ENCODE data around the gene SHLD2.
"Not testable (repeated sequence)": the region's sequence is repeated elsewhere in the genome, so short reads cannot be mapped to it uniquely, and the experiment has no call there.

Gene SHLD2

DNA sequence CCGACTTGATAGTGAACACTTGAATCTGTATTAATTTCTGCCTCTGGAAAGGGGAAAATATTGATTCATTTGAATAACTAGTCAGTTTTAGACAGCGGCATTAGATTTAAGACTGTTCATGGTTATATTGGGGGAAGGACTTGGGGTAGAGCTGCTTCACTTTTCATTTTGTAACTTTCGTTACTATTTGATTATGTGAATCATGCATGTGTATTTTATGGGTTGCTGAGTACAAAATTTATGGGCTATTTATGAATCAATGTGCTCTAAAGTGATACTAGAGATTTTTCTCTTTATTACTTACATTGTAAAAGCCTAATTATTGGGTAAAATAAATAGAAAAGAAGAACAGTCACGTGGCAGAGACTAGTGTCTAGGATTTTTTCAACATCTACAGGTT is 5.3 kb upstream of the SHLD2 start:
- no peak for DNase-seq

DNA sequence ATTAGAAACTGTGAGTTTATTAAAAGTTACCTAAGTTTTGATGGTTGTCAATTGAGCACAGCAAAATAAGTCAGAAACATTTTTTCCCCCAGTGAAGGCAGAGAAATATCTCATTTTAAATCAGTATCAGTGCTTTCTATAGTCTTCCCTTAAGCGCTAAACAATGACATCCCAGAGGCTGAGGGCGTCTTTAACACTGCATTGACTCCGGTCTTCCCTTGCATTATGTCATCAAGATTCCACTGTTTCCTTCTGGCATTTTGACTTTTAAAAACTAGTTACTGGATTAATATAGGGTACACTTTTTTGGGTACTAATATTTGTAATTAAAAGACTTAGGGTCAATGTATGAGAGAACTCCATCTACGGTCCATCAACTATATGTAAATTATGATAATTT is 4.2 kb upstream of the SHLD2 start:
- no peak for DNase-seq

DNA sequence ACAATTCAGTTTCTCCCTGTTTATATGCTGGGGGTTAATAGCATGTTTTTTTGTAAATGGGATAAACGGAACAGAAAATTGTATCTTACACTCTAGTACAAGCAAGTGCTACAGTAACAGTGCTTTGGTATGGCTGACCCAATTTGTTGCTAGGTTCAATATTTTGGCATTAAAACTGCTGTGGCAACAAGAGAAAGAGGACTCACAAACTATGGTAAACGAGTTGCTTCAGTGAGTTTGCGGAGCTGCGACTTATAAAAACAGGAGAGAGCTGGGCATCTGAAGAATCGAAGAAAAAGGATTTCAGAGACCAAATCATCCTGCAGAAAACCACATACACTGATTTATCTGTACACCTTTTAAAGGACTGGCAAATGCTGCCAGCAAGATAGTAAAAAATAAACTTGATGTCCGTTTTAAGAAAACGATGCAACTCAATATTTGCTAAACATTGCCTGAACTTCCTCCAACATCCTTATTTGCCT is 2.6 kb upstream of the SHLD2 start:
- DNase-seq: no peak

DNA sequence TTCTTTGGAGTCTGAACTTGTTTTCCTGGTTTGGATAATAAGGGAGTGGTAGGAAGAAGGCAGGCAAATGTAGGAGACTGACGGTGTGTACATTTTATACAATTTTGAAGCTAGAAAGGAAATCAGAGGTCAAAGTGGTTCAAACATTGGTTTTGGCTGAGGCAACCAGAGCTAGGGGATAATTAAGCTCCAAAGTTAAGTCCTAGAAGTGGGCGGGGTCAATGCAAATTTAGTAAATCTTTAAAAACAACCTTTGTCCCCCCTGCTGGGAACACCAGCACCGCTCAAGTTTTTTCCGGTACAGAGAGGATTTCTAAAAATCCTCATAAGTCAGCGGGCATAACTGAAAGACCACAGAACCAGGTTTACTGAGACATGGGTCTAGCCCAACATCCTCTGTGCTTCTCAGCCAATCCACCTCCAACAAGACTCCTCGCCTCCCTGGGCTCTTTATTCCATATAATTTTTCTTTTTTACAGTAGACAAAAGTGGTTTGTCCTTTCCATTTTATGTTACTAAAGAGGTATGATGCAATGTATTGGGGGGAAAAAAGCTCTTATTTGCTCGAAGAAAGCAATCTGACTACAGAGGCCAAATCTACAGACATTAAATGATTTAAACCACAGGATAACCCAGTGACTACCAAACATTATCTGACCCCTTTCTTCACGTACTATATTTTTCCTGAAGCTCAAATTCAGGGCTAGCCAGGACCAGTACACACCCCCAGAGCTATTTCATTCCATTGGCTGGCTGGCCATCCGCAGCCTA is 2.0 kb upstream of the SHLD2 start:
- DNase-seq: no peak

DNA sequence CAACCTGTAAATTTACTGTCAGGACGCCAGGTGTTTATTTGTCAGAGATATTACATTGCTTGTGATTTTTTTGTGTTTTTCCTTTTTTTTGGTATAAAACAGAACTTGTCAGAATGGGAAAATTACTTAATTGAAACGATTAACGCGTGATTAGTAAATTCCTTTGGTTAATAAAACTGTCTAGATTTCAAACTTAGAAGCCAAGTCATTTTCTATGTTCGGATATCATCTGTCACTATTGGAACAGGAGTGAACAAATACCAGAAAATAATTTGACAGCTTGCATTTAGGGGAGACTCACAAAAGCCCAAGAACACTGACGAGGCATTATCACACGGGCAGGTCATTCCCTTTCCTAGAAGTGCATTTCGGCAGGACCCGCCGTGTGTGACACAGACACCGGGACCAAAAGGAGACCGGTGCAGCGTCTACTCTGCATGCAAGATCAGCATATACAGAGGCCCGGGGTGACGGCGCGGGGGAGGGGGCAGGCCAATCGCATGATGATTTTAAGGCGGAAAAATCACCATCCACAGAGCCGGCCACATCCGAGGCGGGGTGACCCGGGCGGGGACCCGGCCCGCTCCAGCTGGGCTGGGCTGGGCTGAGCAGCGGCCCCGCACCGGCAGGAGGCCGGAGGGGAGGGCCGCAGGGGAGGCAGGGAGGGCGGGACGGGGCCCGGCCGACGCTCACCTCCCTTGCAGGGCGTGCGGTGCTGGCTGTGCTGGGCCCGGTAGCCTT is 1.2 kb upstream of the SHLD2 start:
- no peak for DNase-seq

DNA sequence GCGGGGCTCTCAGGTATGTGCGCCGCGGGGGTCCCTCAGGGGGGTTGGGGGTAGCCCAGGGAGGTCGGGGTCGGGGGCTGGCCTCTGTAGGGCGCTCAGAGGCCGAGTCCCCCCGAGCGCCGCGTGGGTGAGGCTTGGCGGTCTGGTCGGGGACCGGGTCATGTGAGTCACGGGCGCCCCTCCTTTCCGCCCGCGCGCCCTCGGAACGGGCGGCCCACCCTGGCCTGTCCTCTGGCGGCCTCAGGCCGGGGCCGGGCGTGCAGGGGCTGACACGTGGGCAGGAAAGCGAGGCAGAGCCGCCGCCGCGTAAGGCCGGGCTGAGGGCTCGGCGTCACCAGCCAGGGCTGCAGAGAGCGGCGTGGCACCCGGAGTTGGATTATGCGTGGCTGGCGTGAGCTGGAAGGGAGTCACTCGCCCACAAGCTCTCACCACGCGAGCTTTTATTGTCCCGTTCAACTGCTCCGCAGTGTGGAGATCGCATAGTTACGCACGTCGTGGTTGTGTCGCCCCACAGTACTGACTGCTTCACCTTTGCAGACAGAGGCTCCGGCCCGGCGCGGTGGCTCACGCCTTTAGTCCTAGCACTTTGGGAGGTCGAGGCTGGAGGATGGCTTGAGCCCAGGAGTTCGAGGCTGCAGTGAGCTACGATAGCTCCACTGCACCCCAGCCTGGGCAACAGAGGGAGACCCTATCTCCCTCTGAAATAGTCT is 385 bp downstream of the SHLD2 start:
- DNase-seq: no peak

DNA sequence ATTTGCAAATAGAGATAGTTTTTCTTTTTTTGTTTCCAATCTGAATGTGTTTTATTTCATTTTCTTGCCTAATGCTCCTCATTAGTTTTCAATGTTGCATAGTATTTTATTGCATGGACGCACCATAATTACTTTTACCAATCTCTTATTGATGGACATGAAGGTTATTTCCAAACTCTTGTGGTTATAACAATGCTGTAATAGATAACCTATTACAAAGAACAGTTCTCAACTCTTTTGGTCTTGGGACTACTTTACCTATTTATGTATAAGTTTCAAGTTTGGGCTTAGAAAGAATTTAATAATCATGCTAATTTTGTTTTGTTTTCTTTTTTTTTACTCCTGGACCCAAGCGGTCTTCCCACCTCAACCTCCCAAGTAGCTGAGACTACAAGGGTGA is 7.0 kb downstream of the SHLD2 start:
- no peak for DNase-seq

DNA sequence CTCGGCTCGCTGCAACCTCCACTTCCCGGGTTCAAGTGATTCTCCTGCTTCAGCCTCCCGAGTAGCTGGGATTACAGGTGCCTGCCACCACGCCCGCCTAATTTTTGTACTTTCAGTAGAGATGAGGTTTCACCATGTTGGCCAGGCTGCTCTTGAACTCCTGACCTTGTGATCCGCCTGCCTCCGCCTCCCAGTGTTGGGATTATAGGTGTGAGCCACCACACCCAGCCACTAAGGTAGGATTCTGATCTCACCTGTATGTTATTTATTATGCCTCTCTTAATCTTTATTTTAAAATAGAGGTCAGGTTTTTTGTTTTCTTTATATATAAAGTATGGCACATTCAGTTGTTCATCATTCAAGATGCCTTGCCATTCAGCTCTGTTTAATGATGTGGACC is 9.7 kb downstream of the SHLD2 start:
- DNase-seq: not testable (repeated sequence)

DNA sequence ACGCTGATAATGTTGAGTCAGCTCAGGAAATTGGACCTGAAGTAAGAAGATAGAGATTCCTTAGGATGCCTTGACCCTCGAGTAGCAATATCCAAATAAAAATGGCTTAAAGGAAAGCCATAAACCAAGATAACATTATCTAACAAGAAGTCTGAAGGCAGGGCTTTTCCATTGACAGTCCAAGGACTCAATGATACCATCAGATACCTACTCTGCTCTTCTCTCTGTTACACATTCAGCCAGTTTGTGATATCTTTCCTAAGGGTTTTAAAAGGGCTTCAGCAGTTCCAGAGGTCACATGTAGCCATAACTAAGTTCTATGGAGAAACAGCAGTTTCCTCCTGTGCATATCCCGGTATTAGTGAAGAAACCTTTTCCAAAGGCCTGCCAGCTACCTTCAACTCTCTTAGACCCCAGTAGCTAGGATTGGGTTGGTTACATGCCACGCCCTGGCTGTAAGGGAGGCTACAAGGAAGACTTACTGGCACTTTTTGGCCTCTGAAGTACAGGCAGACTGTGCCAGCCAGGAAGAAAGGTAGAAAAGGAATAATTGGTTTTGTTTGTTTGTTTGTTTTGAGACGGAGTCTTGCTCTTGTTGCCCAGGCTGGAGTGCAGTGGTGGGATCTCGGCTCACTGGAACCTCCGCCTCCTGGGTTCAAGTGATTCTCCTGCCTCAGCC is 10.6 kb downstream of the SHLD2 start:
- no peak for DNase-seq

DNA sequence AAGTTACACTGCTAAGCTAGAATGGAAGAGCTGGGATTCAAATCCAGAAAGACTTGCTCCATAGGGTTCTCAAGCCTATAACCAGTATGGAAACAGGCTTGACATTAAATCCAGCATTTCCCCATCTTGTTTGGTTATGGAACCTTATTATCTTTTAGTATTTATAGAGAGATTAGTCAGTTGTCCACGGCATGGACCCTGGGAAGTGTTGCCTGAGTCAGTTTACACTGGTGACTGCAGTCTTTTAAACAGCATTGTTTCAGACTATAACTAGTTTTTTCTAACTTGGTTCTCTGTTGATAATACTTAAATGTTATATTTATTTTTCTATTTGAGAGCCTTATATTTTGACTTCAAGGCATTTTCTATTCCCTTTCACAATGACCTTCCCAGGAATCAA is 23.1 kb downstream of the SHLD2 start:
- not testable (repeated sequence) for DNase-seq

DNA sequence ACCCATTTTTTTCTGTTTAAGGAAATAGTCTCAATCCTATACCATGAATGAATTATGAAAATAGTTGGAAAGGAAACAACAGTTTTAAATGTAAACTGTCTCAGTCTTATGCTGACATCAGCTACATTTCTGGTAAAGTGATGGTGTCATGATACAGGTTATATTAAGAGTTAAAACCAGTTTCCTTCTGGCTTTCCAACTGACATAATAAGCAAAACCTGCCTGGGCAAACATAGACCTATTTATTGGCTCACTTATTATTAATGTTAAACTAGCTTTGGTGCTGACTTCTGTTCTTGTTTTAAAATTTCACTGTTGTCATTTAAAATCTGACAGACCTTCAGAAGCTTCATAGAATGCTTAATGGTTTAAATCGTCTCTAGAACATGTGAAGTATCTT is 24.0 kb downstream of the SHLD2 start:
- DNase-seq: not testable (repeated sequence)

DNA sequence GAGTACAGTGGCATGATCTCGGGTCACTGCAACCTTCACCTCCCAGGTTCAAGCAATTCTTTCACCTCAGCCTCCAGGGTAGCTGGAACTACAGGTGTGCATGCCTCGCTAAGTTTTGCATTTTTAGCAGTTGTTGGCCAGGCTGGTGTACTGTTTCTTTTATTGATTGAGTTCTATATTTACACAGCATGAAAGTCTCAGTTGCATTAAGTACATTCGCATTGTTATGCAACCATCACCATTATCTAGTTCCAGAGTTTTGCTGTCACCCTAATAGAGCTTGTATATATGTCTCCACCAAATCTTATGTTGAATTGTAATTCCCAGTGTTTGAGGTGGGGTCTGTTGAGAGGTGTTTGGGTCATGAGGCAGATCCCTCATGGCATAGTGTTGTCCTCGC is 28.3 kb downstream of the SHLD2 start:
- not testable (repeated sequence) for DNase-seq

DNA sequence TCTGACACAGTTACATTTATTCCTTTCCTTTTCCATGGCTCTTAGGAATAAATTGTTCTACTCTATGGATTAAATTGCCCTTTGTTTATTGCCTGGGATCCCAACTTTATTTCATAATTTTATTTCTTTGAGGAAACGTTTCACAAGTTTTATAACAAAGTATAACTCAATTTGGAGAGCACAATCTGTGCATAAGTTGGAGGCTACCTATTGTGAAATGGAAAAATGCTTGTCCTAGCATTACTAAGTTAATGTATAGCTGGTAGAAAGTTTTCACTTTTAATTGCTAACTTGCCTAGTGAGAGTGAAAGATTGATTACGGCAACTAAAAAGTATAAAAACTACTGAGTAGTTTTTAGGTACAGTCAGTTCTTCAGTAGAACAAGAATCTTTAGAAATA is 32.0 kb downstream of the SHLD2 start:
- not testable (repeated sequence) for DNase-seq

DNA sequence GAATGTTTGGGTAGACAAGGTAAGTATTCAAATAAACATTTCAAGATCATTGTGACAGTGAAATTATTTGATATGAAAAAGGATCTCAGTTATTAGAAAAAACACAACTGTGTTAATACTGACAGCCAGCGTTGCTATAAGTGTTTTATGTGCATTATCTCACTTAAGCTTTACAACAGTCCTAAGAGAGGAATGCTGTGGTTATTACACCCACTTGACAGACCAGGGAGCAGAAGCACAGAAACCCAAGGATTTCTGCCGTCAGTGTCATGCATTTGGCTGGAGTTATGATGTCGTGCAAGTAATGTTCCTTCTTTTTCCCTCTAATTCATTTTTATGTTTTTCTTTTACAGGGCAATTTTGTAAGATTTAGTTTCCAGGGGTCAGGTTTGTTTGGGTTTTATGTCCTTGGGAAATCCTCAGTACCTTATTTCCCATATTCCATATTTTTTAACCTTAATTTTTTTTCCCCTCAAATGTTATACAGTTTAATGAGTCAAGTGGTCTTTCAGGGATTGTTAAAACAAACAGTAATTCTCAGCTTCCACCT is 32.7 kb downstream of the SHLD2 start:
- DNase-seq: not testable (repeated sequence)

DNA sequence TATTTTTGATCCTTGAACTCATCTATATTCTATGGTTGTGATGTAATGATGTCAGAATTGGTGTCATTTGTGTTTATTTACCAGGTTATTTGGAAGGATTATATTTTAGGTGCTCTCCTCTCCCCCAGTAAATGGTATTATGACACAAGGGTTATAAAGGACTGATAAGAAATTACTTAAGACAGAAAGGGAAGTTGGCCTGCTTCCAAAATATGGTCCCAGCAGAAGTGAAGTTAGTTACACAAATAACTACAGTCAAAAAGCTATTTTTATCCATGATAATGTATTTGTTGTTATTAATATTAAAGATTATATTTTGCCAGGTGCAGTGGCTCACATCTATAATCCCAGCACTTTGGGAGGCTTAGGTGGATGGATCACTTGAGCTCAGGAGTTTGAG is 37.2 kb downstream of the SHLD2 start:
- DNase-seq: not testable (repeated sequence)

DNA sequence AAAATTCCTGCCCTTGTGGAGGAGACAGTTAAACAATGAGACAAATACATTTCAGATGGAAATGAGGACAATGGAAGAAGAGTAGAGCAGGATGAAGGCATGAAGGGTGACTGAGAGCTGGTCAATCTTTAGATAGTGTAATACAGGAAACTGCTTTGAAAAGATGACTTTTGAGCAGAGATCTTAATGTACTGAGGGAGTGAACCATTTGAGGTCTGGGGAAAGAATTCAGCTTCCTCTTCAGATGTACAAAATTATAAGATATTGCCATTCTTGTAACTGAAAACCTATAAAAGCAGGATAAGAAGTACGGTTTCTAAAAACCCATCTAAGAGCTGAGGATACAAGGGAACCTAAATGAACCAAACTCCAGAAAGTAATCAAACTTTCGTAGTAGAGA is 38.9 kb downstream of the SHLD2 start:
- not testable (repeated sequence) for DNase-seq

DNA sequence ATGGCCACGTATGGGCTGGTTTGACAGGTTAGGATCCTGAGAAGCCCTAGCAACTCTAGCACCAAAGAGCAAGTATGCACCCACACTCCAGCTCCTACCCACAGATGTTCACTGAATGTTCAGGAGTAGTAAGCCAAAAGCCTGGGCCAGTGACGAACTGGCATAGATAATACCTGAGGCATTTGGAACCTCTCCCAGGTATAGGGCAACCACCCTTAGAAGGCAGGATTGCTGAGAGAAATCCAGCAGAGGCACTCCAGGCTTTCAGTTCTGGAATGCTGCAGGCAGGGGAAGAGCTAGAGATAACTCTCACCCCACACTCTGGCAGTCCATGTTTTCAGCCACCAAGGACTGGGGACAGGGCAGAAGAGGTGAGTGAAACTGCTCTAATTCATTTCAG is 39.4 kb downstream of the SHLD2 start:
- not testable (repeated sequence) for DNase-seq

DNA sequence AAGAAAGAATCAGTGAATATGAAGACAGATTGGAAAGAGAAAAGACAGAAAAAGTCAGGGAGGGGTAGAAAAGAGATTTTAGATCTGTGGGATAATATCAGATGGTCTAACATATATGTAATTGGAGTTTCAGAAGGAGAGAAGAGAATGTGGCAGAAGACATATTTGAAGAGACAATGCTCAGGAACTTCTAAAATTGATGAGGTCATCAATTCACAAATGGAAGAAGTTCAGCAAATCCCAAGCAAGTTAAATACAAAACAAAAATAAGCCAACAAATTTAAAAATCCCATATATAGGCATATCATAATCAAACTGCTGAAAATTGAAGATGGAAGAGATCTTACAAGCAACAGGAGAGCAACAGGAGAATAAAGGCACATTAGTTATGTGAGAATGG is 42.5 kb downstream of the SHLD2 start:
- not testable (repeated sequence) for DNase-seq

DNA sequence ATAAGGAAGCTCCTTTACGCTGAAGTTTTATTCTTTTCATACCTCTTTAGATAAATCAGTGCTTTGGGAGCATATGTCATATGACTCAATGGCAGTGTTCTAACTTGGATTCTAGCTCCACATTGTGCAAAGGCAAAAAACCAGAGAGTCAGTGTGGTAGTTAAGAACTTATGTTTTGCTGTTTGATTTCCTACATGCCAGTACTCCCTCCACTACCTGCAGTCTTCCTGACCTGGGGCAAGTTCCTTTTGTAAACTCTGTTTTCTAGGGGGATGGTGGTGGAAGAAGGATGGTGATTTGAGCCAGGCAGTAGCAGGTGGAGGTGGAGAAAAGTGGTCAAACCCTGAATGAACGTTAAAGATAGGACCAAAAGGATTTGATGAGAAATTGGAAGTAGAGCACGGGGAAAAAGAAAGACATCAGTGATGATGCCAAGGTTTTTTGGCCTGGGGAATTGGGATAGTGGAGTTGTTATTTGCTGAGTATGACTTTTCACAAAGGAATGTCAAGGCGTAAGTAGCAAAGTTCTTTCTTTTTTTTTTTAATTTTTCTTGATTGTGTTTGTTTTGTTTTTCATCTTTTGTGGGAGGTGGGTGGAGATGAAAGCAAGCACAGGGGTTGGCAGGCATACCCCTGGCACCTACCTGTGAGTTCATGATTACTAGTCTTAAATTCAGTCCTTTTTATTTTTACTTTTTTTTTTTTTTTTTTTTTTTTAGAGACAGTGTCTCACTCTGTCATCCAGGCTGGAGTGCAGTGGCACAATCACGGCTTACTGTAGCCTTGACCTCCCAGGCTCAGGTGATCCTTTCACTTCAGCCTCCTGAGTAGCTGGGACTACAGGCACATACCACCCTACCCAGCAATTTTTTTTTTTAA is 47.5 kb downstream of the SHLD2 start:
- DNase-seq: not testable (repeated sequence)

DNA sequence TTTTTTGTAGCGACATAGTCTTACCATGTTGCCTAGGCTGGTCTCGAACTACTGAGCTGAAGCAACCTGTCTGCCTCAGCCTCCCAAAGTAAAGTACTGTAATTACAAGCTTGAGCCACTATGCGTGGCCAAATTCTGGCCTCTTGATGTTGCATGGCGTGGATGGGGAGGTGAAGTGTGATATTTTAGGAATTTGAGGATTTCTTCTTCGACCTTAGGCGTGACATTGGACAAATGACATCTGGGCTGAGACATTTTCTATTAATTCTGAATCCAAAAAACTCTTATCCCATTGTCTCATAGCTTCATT is 48.1 kb downstream of the SHLD2 start:
- not testable (repeated sequence) for DNase-seq

DNA sequence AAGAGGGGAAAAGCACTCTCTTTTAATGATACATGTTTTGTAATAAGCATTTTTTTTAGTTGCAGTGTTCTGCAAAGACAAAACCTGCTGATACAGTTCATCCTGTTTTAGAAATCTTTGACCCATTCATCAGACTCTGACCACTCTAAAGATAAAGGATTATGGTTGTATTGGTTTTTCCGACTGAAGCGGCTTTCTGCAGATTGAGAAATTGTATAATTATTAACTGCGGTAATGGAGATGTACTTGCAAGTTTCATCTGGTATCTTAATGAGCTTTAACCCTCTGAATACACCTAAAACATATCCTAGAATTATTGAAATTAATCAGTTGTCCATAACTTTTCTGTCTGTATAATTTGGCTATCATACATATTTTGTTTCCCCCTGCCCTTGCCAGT is 50.6 kb downstream of the SHLD2 start:
- DNase-seq: not testable (repeated sequence)

Data from NCI-H2029 (cell line).